ENCODE data around the gene MRPS22. TPM values are rescaled to one million over a fixed set of nuclear protein-coding genes. Genes with fewer than 3 reads are reported as not detected.

MRPS22 gene
- total RNA-seq, 2 donors from 2014 or later, result 34.1 to 37.8 TPM

DNA sequence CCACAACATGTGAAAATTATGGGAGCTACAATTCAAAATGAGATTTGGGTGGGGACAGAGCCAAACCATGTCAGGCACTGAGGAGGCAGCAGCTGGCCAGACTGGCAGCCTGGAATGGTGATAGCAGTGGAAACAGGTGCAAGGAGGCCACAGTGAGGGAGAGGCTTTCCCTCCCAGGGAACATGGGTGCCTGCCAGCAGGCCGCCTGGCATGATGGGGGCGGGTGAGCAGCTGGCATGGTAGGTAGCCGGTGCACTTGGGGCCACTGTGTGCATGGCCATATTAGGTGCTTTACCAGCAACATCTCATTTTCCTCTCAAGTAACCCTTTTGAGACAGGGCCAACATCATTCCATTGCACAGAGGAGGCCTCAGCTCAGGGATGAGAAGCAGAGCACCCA, 18.3 kb upstream of the MRPS22 start:
- DNase-seq (ENCODE audit: low spot score), result no peak
- no peaks in the 10 kb centered on the region for H3K27me3 ChIP-seq (replicated peaks; ENCODE audit: insufficient read depth)
- no peaks in the 10 kb centered on the region for H3K9me3 ChIP-seq
- WGBS, result 84% methylated on average over 3 of the region's 3 CpGs
- no peaks in the 10 kb centered on the region for H3K36me3 ChIP-seq
- H3K4me3 ChIP-seq, result no peak overlapping the region
- TF ChIP-seq, protein P1, sequence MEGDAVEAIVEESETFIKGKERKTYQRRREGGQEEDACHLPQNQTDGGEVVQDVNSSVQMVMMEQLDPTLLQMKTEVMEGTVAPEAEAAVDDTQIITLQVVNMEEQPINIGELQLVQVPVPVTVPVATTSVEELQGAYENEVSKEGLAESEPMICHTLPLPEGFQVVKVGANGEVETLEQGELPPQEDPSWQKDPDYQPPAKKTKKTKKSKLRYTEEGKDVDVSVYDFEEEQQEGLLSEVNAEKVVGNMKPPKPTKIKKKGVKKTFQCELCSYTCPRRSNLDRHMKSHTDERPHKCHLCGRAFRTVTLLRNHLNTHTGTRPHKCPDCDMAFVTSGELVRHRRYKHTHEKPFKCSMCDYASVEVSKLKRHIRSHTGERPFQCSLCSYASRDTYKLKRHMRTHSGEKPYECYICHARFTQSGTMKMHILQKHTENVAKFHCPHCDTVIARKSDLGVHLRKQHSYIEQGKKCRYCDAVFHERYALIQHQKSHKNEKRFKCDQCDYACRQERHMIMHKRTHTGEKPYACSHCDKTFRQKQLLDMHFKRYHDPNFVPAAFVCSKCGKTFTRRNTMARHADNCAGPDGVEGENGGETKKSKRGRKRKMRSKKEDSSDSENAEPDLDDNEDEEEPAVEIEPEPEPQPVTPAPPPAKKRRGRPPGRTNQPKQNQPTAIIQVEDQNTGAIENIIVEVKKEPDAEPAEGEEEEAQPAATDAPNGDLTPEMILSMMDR (IDR thresholded peaks at IDR 0.05), result no peak
- no peak for TF ChIP-seq POLR2AphosphoS5 (IDR thresholded peaks at IDR 0.05)
- TF ChIP-seq POLR2A (IDR thresholded peaks at IDR 0.05), result no peak
- H3K4me1 ChIP-seq (replicated peaks), result no peaks in the 10 kb centered on the region
- H3K27ac ChIP-seq, result no peak overlapping the region
- intact Hi-C loops (cut with DNase I), result loop anchor here (5.0 kb wide), 1 partner anchor 388 kb away; no protein-coding TSS in a partner anchor

DNA sequence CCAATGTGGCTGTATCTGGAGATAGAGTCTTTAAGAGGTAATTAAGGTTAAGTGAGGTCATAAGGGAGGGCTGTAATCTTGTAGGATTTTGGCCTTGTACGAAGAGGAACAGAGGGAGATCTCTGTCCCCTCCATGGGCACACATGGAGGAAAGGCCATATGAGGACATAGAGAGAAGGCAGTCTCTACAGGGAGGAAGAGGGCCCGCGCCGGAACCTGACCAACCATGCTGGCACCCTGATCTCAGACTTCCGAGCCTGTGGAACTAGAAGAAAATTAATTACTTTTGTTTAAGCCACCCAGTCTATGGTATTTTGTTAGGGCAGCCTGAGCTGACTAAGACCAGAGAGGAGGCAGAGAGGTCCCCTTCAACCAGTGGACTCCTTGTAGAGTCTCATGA, 17.7 kb upstream of the MRPS22 start:
- no peak for DNase-seq (ENCODE audit: low spot score)
- no peak overlapping the region for H3K27ac ChIP-seq
- no peaks in the 10 kb centered on the region for H3K27me3 ChIP-seq (replicated peaks; ENCODE audit: insufficient read depth)
- no peaks in the 10 kb centered on the region for H3K9me3 ChIP-seq
- H3K4me1 ChIP-seq (replicated peaks), result no peaks in the 10 kb centered on the region
- no peak overlapping the region for H3K4me3 ChIP-seq
- H3K36me3 ChIP-seq, result no peaks in the 10 kb centered on the region
- no peak for TF ChIP-seq POLR2A (IDR thresholded peaks at IDR 0.05)
- TF ChIP-seq POLR2AphosphoS5 (IDR thresholded peaks at IDR 0.05), result no peak
- TF ChIP-seq, protein P1 (IDR thresholded peaks at IDR 0.05), result no peak
- intact Hi-C loops (cut with DNase I), result loop anchor here (5.0 kb wide), 1 partner anchor 389 kb away; no protein-coding TSS in a partner anchor
- 87% methylated on average over 5 of the region's 5 CpGs for WGBS

DNA sequence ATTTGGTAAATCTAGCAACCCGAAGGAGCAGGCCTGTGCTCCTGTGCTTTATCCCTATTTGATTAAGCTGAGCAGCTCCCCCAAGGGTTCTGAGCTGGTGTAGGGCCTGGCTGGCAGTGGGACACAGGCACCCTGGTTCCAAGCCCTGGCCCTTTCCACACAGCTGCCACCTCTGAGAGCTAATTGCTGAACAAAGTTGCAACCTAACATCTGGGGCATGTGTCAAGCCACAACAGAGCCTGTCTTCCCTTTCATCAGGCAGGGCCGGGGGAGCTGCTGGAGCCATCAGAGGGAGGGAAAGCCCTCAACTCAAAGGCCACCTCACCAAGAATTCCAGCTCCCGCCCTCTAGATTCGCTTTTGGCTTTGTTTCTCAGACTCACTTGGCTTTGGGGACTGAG, 17.1 kb upstream of the MRPS22 start:
- no peak for DNase-seq (ENCODE audit: low spot score)
- Histone ChIP-seq H3K36me3 (no peaks in the 10 kb centered on the region), H3K27me3 (replicated peaks; ENCODE audit: insufficient read depth) (no peaks in the 10 kb centered on the region), H3K4me3 (no peak overlapping the region), H3K9me3 (no peaks in the 10 kb centered on the region), H3K4me1 (replicated peaks) (no peaks in the 10 kb centered on the region), H3K27ac (no peak overlapping the region)
- TF ChIP-seq POLR2A (IDR thresholded peaks at IDR 0.05), result no peak
- TF ChIP-seq POLR2AphosphoS5 (IDR thresholded peaks at IDR 0.05), result no peak
- 84% methylated on average over 4 of the region's 4 CpGs for WGBS
- intact Hi-C loops (cut with DNase I), result loop anchor here (5.0 kb wide), 1 partner anchor 389 kb away; no protein-coding TSS in a partner anchor

DNA sequence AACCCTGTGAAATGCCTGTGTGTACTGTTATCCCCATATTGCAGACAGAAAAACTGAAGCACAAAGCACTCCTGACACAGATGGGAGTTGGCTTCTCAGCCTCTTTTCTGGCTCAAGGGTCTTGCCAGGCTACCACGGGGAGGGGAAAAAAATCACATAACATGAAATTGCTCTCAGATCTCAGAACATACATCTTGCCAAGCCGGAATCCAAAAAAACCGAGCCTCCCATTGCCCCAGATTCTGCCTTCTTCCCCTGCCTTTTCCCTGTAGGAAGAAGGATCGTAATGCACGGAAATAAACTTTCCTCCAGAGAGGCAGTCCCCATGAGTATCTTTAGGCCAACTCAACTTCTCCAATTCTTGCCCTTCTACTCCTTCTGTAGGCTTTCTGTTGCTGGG, 16.6 kb upstream of the MRPS22 start:
- Histone ChIP-seq H3K27me3 (replicated peaks; ENCODE audit: insufficient read depth) (no peaks in the 10 kb centered on the region), H3K4me1 (replicated peaks) (no peaks in the 10 kb centered on the region), H3K4me3 (no peak overlapping the region), H3K36me3 (no peaks in the 10 kb centered on the region), H3K9me3 (no peaks in the 10 kb centered on the region), H3K27ac (no peak overlapping the region)
- DNase-seq (ENCODE audit: low spot score), result no peak
- TF ChIP-seq POLR2AphosphoS5 (IDR thresholded peaks at IDR 0.05), result no peak
- TF ChIP-seq POLR2A (IDR thresholded peaks at IDR 0.05), result no peak
- TF ChIP-seq, protein P1 (IDR thresholded peaks at IDR 0.05), result no peak
- intact Hi-C loops (cut with DNase I), result loop anchor here (5.0 kb wide), 1 partner anchor 390 kb away; no protein-coding TSS in a partner anchor
- 90% methylated on average over 5 of the region's 5 CpGs for WGBS

DNA sequence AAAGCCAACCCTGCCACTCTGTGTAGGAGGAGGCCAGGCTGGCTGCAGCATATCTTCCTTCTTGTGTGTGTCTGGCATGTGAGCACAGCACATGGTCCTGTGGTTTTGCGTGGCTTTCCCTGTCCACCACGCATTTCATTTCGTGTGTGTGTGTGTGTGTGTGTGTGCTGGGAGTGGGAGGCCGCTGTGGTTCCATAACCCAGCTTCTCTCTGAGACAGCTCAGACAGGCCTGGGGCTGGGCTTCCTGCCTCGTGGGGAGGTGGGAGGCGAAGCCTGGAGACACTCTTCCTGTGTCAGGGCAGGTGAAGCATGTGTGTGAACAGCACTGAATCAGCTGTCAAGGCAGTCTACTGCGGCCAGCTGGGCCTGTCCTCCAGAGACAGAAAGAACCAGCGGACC, 16.0 kb upstream of the MRPS22 start:
- Histone ChIP-seq H3K36me3 (no peaks in the 10 kb centered on the region), H3K9me3 (no peaks in the 10 kb centered on the region), H3K27ac (no peak overlapping the region), H3K4me3 (no peak overlapping the region), H3K4me1 (replicated peaks) (no peaks in the 10 kb centered on the region), H3K27me3 (replicated peaks; ENCODE audit: insufficient read depth) (no peaks in the 10 kb centered on the region)
- DNase-seq (ENCODE audit: low spot score), result no peak
- 97% methylated on average over 7 of the region's 8 CpGs for WGBS
- intact Hi-C loops (cut with DNase I), result loop anchor here (2.0 to 5.0 kb wide), 2 partner anchors 217 to 391 kb away; no protein-coding TSS in a partner anchor
- no peak for TF ChIP-seq POLR2AphosphoS5 (IDR thresholded peaks at IDR 0.05)
- TF ChIP-seq, protein P1 (IDR thresholded peaks at IDR 0.05), result no peak
- TF ChIP-seq POLR2A (IDR thresholded peaks at IDR 0.05), result no peak

Measured in prostate gland (tissue), 2 donors.